GM12865 (cell line): ENCODE data around the gene FAXDC2.

Experiments
- DNase-seq: peaks from one replicate; pipeline ENCODE4 v3.0.0; 2010; ENCODE audit warnings: low read depth
- H3K4me3 ChIP-seq: 2 replicates; pipeline ENCODE4 v1.5.1; 2011; ENCODE audit warnings: mild to moderate bottlenecking, low read depth, low read length, control low read depth
- TF ChIP-seq, protein P1 (sequence below): IDR thresholded peaks from 2 replicates; pipeline ENCODE4 v1.5.1; 2011; ENCODE audit warnings: low read length, control low read depth, low read depth, inconsistent platforms; ENCODE audit not compliant: insufficient read depth; ENCODE audit errors: missing control alignments

Gene FAXDC2

DNA sequence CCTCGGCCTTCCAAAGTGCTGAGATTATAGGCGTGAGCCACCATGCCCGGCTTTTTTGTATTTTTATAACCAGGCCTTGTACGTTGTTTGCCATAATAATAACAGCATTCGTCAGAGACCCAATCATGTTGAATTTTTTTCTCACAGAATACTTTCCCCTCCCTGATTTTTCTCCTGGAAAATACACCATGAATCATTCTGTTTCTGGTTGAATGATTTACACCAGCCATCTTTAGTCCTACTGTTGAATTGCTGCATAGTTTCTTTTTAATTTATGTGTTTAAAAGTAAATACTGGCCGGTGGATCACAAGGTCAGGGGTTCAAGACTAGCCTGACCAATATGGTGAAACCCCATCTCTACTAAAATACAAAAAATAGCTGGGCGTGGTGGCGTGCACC lies 11.5 kb upstream of the FAXDC2 start:
- TF ChIP-seq, protein P1, sequence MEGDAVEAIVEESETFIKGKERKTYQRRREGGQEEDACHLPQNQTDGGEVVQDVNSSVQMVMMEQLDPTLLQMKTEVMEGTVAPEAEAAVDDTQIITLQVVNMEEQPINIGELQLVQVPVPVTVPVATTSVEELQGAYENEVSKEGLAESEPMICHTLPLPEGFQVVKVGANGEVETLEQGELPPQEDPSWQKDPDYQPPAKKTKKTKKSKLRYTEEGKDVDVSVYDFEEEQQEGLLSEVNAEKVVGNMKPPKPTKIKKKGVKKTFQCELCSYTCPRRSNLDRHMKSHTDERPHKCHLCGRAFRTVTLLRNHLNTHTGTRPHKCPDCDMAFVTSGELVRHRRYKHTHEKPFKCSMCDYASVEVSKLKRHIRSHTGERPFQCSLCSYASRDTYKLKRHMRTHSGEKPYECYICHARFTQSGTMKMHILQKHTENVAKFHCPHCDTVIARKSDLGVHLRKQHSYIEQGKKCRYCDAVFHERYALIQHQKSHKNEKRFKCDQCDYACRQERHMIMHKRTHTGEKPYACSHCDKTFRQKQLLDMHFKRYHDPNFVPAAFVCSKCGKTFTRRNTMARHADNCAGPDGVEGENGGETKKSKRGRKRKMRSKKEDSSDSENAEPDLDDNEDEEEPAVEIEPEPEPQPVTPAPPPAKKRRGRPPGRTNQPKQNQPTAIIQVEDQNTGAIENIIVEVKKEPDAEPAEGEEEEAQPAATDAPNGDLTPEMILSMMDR: no peak
- DNase-seq: no peak
- no peak overlapping the region for H3K4me3 ChIP-seq

DNA sequence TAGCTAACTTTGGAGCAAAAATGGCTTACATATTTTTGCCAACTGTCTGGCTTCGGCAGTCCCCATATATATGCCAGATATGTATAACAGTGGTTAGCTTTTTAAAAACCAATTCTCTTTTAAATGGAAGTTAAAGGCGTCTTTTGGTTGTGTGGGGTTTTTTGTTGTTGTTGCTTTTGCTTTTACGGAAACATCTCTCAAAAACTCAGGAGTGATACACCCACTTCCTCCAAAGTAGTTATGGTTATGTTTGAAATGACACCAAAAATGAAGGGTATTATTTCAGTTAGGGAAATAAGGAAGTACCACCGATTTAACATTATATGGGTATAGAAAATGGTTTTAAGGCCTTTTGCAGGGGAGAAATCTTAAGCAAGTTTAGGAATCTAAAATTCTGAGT lies 10.4 kb upstream of the FAXDC2 start:
- peak overlapping the region; percentile 97 for H3K4me3 ChIP-seq
- DNase-seq: peak; percentile 7
- TF ChIP-seq, protein P1: no peak

DNA sequence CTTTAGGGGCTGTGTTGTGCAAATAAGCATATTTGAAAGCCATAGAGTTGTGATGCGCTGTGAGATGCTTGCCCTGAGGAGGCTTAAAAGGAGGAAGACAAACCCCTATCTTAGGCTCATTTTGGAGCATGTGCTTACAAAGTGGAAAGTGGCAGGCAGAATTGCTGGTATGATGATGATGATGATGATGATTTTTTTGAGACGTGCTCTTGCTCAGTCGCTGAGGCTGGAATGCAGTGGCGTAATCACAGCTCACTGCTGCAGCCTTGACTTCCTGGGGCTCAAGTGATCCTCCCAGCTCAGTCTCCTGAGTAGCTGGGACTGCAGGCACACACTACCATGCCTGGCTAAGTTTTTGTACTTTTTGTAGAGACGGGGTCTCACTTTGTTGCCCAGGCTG lies 9.7 kb upstream of the FAXDC2 start:
- no peak for DNase-seq
- TF ChIP-seq, protein P1: no peak
- H3K4me3 ChIP-seq: peak overlapping the region; percentile 97

DNA sequence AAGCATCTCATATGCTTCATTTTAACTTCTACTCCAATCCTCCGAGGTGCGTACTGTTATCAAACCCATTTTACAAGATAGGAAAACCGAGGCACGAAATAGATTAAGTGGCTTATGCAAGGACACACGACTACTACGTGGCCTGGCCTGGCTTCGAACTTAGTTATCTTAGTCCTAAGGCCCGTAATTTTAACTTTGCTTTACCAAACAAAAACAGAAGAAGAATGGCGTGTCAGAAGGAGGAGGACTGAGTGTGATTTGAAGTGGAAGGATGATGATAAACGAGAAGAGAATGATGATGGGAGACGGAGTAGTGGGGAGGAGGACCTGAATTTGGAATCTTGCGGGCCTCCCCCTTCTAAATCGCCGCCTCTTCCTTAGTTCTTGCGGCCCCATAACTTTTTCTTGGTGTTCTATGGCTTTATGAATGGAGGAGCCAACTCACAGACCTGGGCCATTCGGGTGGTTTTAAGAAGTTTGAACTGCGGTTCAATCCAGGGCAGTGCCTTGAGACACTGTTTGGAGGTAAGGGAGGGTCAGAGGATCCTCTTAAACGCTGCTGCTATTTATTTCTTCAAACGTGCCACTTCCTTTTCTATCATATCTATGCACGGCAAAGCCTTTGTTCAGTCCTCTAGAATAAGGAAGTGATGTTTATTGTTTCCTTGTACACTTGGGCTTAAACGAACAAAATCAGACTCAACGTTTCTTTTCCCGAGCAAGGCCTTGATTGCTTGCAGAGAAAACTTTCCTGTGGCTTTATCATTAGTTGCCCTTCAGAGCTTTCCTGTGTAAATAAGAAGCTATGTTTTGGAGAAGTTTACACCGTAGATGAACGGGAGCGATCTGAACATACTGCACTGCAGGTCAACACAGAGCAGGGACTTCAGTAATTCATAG lies 8.8 kb upstream of the FAXDC2 start:
- H3K4me3 ChIP-seq: peak overlapping the region; percentile 97
- peak; percentile 56 for DNase-seq
- TF ChIP-seq, protein P1: no peak

DNA sequence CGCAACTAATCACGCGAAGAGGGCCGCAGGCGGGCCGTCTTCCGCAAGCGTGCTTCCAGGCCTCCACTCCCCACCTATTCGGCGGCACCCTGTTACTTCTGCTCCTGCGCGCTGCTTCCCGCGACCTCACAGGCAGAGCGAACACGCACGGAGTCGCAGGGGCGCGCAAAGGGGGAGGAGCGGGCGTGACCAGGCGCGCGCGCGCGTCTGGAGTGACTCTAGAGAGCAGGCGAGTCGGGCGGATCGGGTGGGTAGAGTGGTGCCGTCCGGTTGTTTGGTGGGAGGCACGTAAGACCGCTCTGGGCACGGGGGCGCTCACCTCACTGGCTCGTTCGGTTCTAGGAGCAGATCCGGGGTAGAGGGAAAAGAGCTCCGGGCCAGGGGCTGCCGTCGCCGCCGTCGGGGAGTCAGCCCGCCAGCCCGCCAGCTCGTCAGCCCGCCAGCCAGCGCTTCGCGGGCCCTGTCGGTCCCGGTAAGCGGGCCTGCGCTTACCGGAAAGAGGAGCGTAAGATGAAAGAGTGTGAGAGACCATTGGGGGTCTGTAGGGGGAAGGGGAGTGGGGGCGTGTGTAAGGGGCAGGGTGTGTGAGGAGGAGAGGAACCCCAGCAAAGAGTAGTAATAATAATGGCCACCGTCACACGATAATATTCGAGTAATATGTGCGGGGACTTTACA lies 8.0 kb upstream of the FAXDC2 start, which contains the start of gene CNOT8:
Gene CNOT8, plus strand, starts transcription at position 331 of the 675 bp plus-strand sequence. CDS start 4,652 bp downstream, outside the sequence.
- peak; percentile 99 for DNase-seq
- TF ChIP-seq, protein P1: no peak

DNA sequence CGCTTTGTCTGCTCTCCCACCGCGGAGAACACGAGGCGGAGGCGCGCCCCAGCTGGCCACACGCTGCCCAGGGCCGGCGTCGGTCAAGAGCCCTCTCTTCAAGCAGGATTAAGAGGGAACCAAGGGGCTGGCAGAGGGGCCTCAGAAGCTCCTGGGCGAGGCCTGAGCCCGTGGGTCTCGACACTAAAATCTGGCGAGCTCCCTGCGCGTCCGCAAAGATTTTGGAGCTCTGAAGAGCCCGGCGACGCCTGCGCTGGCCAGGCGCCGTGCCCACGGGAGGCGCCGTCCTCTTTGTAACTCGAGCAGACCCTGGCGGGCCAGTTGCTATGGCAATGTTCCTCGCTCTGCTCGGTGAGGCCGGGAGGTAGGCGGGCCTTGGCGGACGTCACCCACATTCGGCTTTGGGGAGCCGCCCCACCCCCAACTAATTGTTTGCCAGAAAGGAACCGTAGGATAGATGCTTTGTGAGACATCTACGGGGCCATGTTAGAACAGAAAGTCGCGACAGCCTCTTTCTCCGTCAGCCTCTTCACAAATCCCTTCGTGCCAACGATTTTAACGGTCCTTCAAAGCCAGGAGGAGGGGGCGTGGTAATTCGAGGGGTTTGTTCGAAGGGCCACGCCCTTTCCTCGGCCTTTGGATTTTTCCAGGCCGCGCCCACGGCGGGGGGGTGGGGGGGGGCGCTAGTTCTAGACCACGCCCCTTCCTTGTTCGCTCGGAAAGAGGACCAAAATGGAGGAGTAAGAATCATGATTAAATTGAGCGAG lies 7.3 kb upstream of the FAXDC2 start:
- DNase-seq: peak; percentile 92
- H3K4me3 ChIP-seq: peak overlapping the region; percentile 97
- TF ChIP-seq, protein P1: no peak

More for the DNA sequence above, 8.0 kb upstream of the FAXDC2 start, which contains the start of gene CNOT8:
- peak within 1 kb of the TSS; percentile 97 for H3K4me3 ChIP-seq
